ENCODE results near the gene PTPRK.

The PTPRK gene

GRCh38 chr6:128200789-128201188 is 319.6 kb downstream of the PTPRK start:
- DNase-seq (ENCODE audit: extremely low spot score) = no peak
- ChIA-PET CTCF (no interaction called here), POLR2A (no interaction called here)
- no peak for TF ChIP-seq TARDBP (IDR thresholded peaks at IDR 0.05)
- no peak for TF ChIP-seq ELF4 (IDR thresholded peaks at IDR 0.05)
- no peak for TF ChIP-seq HDGF (IDR thresholded peaks at IDR 0.05; ENCODE audit: borderline replicate concordance)
- TF ChIP-seq FOXM1 (IDR thresholded peaks at IDR 0.05; ENCODE audit: borderline replicate concordance) = no peak
- no peak for TF ChIP-seq PKNOX1 (IDR thresholded peaks at IDR 0.05)
- no peak for TF ChIP-seq ARNT (IDR thresholded peaks at IDR 0.05)
- no peak for TF ChIP-seq SUZ12 (IDR thresholded peaks at IDR 0.05)
- TF ChIP-seq NFRKB (IDR thresholded peaks at IDR 0.05) = no peak
- TF ChIP-seq L3MBTL2 (conservative IDR thresholded peaks at IDR 0.05) = no peak

GRCh38 chr6:128199461-128199860 is 320.9 kb downstream of the PTPRK start:
- DNase-seq (ENCODE audit: extremely low spot score) = no peak
- no peak for TF ChIP-seq PKNOX1 (IDR thresholded peaks at IDR 0.05)
- TF ChIP-seq LEF1 (IDR thresholded peaks at IDR 0.05; ENCODE audit: borderline replicate concordance) = no peak
- TF ChIP-seq SUZ12 (IDR thresholded peaks at IDR 0.05) = no peak
- no peak for TF ChIP-seq ZNF384 (IDR thresholded peaks at IDR 0.05)
- no peak for TF ChIP-seq FOXA1 (IDR thresholded peaks at IDR 0.05)
- TF ChIP-seq HDGF (IDR thresholded peaks at IDR 0.05; ENCODE audit: borderline replicate concordance) = no peak
- TF ChIP-seq ELF4 (IDR thresholded peaks at IDR 0.05) = no peak
- no peak for TF ChIP-seq ARNT (IDR thresholded peaks at IDR 0.05)
- TF ChIP-seq CTBP1 (IDR thresholded peaks at IDR 0.05; ENCODE audit: borderline replicate concordance) = no peak
- TF ChIP-seq FOXM1 (IDR thresholded peaks at IDR 0.05; ENCODE audit: borderline replicate concordance) = no peak
- no peak for TF ChIP-seq TARDBP (IDR thresholded peaks at IDR 0.05)
- no peak for TF ChIP-seq FOXK2 (IDR thresholded peaks at IDR 0.05)
- TF ChIP-seq SP1 (IDR thresholded peaks at IDR 0.05) = no peak
- TF ChIP-seq NFRKB (IDR thresholded peaks at IDR 0.05) = no peak
- TF ChIP-seq BHLHE40 (IDR thresholded peaks at IDR 0.05; ENCODE audit: borderline replicate concordance) = no peak
- no peak for TF ChIP-seq L3MBTL2 (conservative IDR thresholded peaks at IDR 0.05)
- ChIA-PET POLR2A (no interaction called here), CTCF (no interaction called here)

- TF ChIP-seq FOXA1 (IDR thresholded peaks at IDR 0.05) = no peak
- TF ChIP-seq PKNOX1 (IDR thresholded peaks at IDR 0.05) = no peak
- no peak for TF ChIP-seq HDGF (IDR thresholded peaks at IDR 0.05; ENCODE audit: borderline replicate concordance)
- no peak for TF ChIP-seq ELF4 (IDR thresholded peaks at IDR 0.05)
- TF ChIP-seq ARNT (IDR thresholded peaks at IDR 0.05) = no peak
- TF ChIP-seq ZNF384 (IDR thresholded peaks at IDR 0.05) = no peak
- TF ChIP-seq CTBP1 (IDR thresholded peaks at IDR 0.05; ENCODE audit: borderline replicate concordance) = no peak
- no peak for TF ChIP-seq FOXK2 (IDR thresholded peaks at IDR 0.05)
- TF ChIP-seq TARDBP (IDR thresholded peaks at IDR 0.05) = no peak
- no peak for TF ChIP-seq LEF1 (IDR thresholded peaks at IDR 0.05; ENCODE audit: borderline replicate concordance)
- TF ChIP-seq SP1 (IDR thresholded peaks at IDR 0.05) = no peak
- no peak for TF ChIP-seq L3MBTL2 (conservative IDR thresholded peaks at IDR 0.05)
- no peak for TF ChIP-seq NFRKB (IDR thresholded peaks at IDR 0.05)
- ChIA-PET POLR2A (no interaction called here), CTCF (no interaction called here)
- no peak for DNase-seq (ENCODE audit: extremely low spot score)
Measured at GRCh38 chr6:128192972-128193371, 327.4 kb downstream of the PTPRK start.

GRCh38 chr6:128188678-128189077 is 331.7 kb downstream of the PTPRK start:
- TF ChIP-seq ARNT (IDR thresholded peaks at IDR 0.05) (no peak), FOXA1 (IDR thresholded peaks at IDR 0.05) (no peak)
- no peak for DNase-seq (ENCODE audit: extremely low spot score)
- ChIA-PET CTCF (no interaction called here), POLR2A (no interaction called here)

- DNase-seq (ENCODE audit: extremely low spot score) = no peak
- ChIA-PET CTCF (no interaction called here), POLR2A (no interaction called here)
- no peak for TF ChIP-seq BHLHE40 (IDR thresholded peaks at IDR 0.05; ENCODE audit: borderline replicate concordance)
Measured at GRCh38 chr6:128186729-128187128, 333.7 kb downstream of the PTPRK start.

GRCh38 chr6:128179876-128180438 is 340.4 kb downstream of the PTPRK start:
- DNase-seq (ENCODE audit: extremely low spot score) = no peak
- ChIA-PET POLR2A (no interaction called here), CTCF (no interaction called here)
- TF ChIP-seq FOXK2 (IDR thresholded peaks at IDR 0.05) (no peak), SUZ12 (IDR thresholded peaks at IDR 0.05) (no peak), PKNOX1 (IDR thresholded peaks at IDR 0.05) (no peak), FOXA1 (IDR thresholded peaks at IDR 0.05) (no peak), FOXM1 (IDR thresholded peaks at IDR 0.05; ENCODE audit: borderline replicate concordance) (no peak), TARDBP (IDR thresholded peaks at IDR 0.05) (no peak), CTBP1 (IDR thresholded peaks at IDR 0.05; ENCODE audit: borderline replicate concordance) (no peak), ARNT (IDR thresholded peaks at IDR 0.05) (no peak), ELF4 (IDR thresholded peaks at IDR 0.05) (no peak), HDGF (IDR thresholded peaks at IDR 0.05; ENCODE audit: borderline replicate concordance) (no peak), NFRKB (IDR thresholded peaks at IDR 0.05) (no peak), L3MBTL2 (conservative IDR thresholded peaks at IDR 0.05) (no peak)

All from HEK293T (cell line).